ENCODE measurements around the gene ARRB1. TPM values are rescaled to one million over a fixed set of nuclear protein-coding genes. Genes with fewer than 3 reads are reported as not detected.

ARRB1 gene
- total RNA-seq, 2 donors from 2014 or later = 27.1 to 30.6 TPM

- H3K36me3 ChIP-seq = no peaks in the 10 kb centered on the region
- H3K27ac ChIP-seq = no peak overlapping the region
- no peak for TF ChIP-seq CTCF (IDR thresholded peaks at IDR 0.05)
- no peaks in the 10 kb centered on the region for H3K9me3 ChIP-seq
- no peak overlapping the region for H3K4me3 ChIP-seq
- no peak for ATAC-seq (ENCODE audit: insufficient number of reproducible peaks, low FRiP score, low read depth)
- DNase-seq (ENCODE audit: low spot score) = no peak
- no peaks in the 10 kb centered on the region for H3K4me1 ChIP-seq (ENCODE audit: control insufficient read depth in 1 of 2, low read depth in 2 of 2)
- no peaks in the 10 kb centered on the region for H3K27me3 ChIP-seq (replicated peaks; ENCODE audit: insufficient read depth)
These were observed 87.5 kb downstream of the ARRB1 start for GRCh38 chr11:75263944-75264349.

- Histone ChIP-seq H3K4me3 (no peak overlapping the region), H3K27ac (no peak overlapping the region), H3K9me3 (no peaks in the 10 kb centered on the region), H3K36me3 (no peaks in the 10 kb centered on the region), H3K27me3 (replicated peaks; ENCODE audit: insufficient read depth) (no peaks in the 10 kb centered on the region), H3K4me1 (ENCODE audit: control insufficient read depth in 1 of 2, low read depth in 2 of 2) (no peaks in the 10 kb centered on the region)
- DNase-seq (ENCODE audit: low spot score) = no peak
- ATAC-seq (ENCODE audit: insufficient number of reproducible peaks, low FRiP score, low read depth) = no peak
- TF ChIP-seq CTCF (IDR thresholded peaks at IDR 0.05) = no peak
These were observed 88.3 kb downstream of the ARRB1 start for GRCh38 chr11:75262961-75263852.

- Histone ChIP-seq H3K9me3 (no peaks in the 10 kb centered on the region), H3K27me3 (replicated peaks; ENCODE audit: insufficient read depth) (no peaks in the 10 kb centered on the region), H3K36me3 (no peaks in the 10 kb centered on the region), H3K4me1 (ENCODE audit: control insufficient read depth in 1 of 2, low read depth in 2 of 2) (no peaks in the 10 kb centered on the region), H3K27ac (no peak overlapping the region), H3K4me3 (no peak overlapping the region)
- no peak for DNase-seq (ENCODE audit: low spot score)
- no peak for TF ChIP-seq CTCF (IDR thresholded peaks at IDR 0.05)
- ATAC-seq (ENCODE audit: insufficient number of reproducible peaks, low FRiP score, low read depth) = no peak
These were observed 89.0 kb downstream of the ARRB1 start for GRCh38 chr11:75262436-75262835.

- DNase-seq (ENCODE audit: low spot score) (no peak), ATAC-seq (ENCODE audit: insufficient number of reproducible peaks, low FRiP score, low read depth) (no peak)
- Histone ChIP-seq H3K4me3 (no peak overlapping the region), H3K27me3 (replicated peaks; ENCODE audit: insufficient read depth) (no peaks in the 10 kb centered on the region), H3K4me1 (ENCODE audit: control insufficient read depth in 1 of 2, low read depth in 2 of 2) (no peaks in the 10 kb centered on the region), H3K27ac (no peak overlapping the region), H3K9me3 (no peaks in the 10 kb centered on the region), H3K36me3 (no peaks in the 10 kb centered on the region)
- no peak for TF ChIP-seq CTCF (IDR thresholded peaks at IDR 0.05)
These were observed 89.5 kb downstream of the ARRB1 start for GRCh38 chr11:75261902-75262361.

- H3K36me3 ChIP-seq = no peaks in the 10 kb centered on the region
- H3K9me3 ChIP-seq = no peaks in the 10 kb centered on the region
- H3K27ac ChIP-seq = no peak overlapping the region
- no peak for ATAC-seq (ENCODE audit: insufficient number of reproducible peaks, low FRiP score, low read depth)
- no peak overlapping the region for H3K4me3 ChIP-seq
- DNase-seq (ENCODE audit: low spot score) = no peak
- H3K27me3 ChIP-seq (replicated peaks; ENCODE audit: insufficient read depth) = no peaks in the 10 kb centered on the region
- no peak for TF ChIP-seq CTCF (IDR thresholded peaks at IDR 0.05)
- no peaks in the 10 kb centered on the region for H3K4me1 ChIP-seq (ENCODE audit: control insufficient read depth in 1 of 2, low read depth in 2 of 2)
These were observed 90.9 kb downstream of the ARRB1 start for GRCh38 chr11:75260396-75261170.
